ENCODE results near the gene RNASEL. TPM values are rescaled to one million over a fixed set of nuclear protein-coding genes. Genes with fewer than 3 reads are reported as not detected.

Gene RNASEL
- polyA plus RNA-seq, 2 of the 4 experiments (the other 2 are of a cell fraction) = 1.9 to 4.1 TPM

DNA sequence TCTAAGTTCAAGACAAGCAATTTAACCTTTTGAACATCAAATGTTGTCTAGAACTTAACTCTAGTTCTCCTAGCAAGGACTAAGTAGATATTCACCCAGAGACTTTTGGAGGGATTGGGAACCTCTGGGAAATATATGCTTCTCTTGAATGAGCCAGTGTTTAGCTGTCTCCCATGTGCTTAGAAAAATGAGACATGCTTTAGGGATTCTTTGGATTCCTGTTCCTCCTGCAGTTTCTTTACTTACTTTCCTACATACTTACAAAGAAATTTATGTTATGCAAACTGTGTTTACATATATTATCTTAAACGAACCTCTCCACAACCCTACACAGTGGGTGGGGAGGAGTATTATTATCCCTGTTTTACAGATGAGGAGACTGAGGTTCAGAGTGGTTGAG, 39.2 kb downstream of the RNASEL start:
- no peak for ATAC-seq
- H3K4me1 ChIP-seq = no peaks in the 10 kb centered on the region
- CTCF ChIA-PET = no interaction called here
- WGBS (ENCODE audit: missing lambda C conversion rate) = 0% methylated on average over 1 of the region's 1 CpG
- no peak overlapping the region for H3K27ac ChIP-seq
- no peak for DNase-seq (ENCODE audit: low read depth in 1 of 2, low spot score in 1 of 2)
- POLR2A ChIA-PET = no interaction called here
- H3K4me2 ChIP-seq = no peak overlapping the region
- TF ChIP-seq HEYL (CRISPR knock-in tag; IDR thresholded peaks at IDR 0.05) (no peak), POLR2AphosphoS2 (conservative IDR thresholded peaks at IDR 0.05; ENCODE audit: low read length) (no peak), HES2 (IDR thresholded peaks at IDR 0.05) (no peak), NR3C1 (IDR thresholded peaks at IDR 0.05) (no peak), HOXB5 (CRISPR knock-in tag; IDR thresholded peaks at IDR 0.05) (no peak), FOSB (CRISPR knock-in tag; IDR thresholded peaks at IDR 0.05) (no peak), PHF8 (IDR thresholded peaks at IDR 0.05; ENCODE audit: borderline replicate concordance, low read depth) (no peak), CHD4 (IDR thresholded peaks at IDR 0.05; ENCODE audit: borderline replicate concordance) (no peak), RAD21 (conservative IDR thresholded peaks at IDR 0.05 in 1 of 2, IDR thresholded peaks at IDR 0.05 in 1 of 2) (no peak), MAZ (IDR thresholded peaks at IDR 0.05; ENCODE audit: borderline replicate concordance, low read depth, low read length) (no peak), CTCF (IDR thresholded peaks at IDR 0.05) (no peak), MAX (IDR thresholded peaks at IDR 0.05) (no peak), ZC3H11A (IDR thresholded peaks at IDR 0.05) (no peak), TFCP2L1 (CRISPR knock-in tag; IDR thresholded peaks at IDR 0.05) (no peak)
- TF ChIP-seq, protein P1, sequence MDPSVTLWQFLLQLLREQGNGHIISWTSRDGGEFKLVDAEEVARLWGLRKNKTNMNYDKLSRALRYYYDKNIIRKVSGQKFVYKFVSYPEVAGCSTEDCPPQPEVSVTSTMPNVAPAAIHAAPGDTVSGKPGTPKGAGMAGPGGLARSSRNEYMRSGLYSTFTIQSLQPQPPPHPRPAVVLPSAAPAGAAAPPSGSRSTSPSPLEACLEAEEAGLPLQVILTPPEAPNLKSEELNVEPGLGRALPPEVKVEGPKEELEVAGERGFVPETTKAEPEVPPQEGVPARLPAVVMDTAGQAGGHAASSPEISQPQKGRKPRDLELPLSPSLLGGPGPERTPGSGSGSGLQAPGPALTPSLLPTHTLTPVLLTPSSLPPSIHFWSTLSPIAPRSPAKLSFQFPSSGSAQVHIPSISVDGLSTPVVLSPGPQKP (IDR thresholded peaks at IDR 0.05; ENCODE audit: low read depth, low read length) = no peak
- no peak for FAIRE-seq
- H3K9me3 ChIP-seq = peaks cover 3% of the 10 kb centered on the region; the same call in 1 of the 3 replicates
- no peak overlapping the region for H3K4me3 ChIP-seq

DNA sequence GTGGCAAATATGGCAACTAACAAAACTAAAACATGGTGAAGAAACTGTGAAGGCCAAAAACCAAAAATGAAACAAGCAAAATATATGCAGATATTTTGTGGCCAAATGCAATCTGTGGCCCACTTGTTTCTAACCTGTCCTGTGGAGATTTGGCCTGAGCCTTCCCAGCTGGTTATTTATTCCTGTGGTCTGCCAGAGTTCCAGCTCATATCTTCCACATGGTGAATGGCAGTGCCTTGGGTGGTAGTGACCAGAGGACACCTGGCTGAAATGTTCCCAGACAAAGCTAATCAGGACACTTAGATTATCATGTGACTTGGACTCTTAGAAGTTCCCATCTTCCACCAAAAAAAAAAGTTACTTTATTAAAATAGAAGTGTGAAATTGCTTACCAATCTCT, 39.7 kb downstream of the RNASEL start:
- ChIA-PET CTCF (no interaction called here), POLR2A (no interaction called here)
- Histone ChIP-seq H3K4me1 (no peaks in the 10 kb centered on the region), H3K27ac (no peak overlapping the region), H3K4me2 (no peak overlapping the region), H3K9me3 (peaks cover 3% of the 10 kb centered on the region; the same call in 1 of the 3 replicates), H3K4me3 (no peak overlapping the region)
- FAIRE-seq (no peak), ATAC-seq (no peak), DNase-seq (ENCODE audit: low read depth in 1 of 2, low spot score in 1 of 2) (no peak)
- TF ChIP-seq, protein P2, sequence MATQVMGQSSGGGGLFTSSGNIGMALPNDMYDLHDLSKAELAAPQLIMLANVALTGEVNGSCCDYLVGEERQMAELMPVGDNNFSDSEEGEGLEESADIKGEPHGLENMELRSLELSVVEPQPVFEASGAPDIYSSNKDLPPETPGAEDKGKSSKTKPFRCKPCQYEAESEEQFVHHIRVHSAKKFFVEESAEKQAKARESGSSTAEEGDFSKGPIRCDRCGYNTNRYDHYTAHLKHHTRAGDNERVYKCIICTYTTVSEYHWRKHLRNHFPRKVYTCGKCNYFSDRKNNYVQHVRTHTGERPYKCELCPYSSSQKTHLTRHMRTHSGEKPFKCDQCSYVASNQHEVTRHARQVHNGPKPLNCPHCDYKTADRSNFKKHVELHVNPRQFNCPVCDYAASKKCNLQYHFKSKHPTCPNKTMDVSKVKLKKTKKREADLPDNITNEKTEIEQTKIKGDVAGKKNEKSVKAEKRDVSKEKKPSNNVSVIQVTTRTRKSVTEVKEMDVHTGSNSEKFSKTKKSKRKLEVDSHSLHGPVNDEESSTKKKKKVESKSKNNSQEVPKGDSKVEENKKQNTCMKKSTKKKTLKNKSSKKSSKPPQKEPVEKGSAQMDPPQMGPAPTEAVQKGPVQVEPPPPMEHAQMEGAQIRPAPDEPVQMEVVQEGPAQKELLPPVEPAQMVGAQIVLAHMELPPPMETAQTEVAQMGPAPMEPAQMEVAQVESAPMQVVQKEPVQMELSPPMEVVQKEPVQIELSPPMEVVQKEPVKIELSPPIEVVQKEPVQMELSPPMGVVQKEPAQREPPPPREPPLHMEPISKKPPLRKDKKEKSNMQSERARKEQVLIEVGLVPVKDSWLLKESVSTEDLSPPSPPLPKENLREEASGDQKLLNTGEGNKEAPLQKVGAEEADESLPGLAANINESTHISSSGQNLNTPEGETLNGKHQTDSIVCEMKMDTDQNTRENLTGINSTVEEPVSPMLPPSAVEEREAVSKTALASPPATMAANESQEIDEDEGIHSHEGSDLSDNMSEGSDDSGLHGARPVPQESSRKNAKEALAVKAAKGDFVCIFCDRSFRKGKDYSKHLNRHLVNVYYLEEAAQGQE (IDR thresholded peaks at IDR 0.05) = no peak
- TF ChIP-seq BHLHE40 (IDR thresholded peaks at IDR 0.05; ENCODE audit: low read depth, low read length) (no peak), EHF (CRISPR knock-in tag; IDR thresholded peaks at IDR 0.05) (no peak), TP53 (CRISPR knock-in tag; IDR thresholded peaks at IDR 0.05) (no peak), HDAC2 (IDR thresholded peaks at IDR 0.05) (no peak)
- TF ChIP-seq, protein P3, sequence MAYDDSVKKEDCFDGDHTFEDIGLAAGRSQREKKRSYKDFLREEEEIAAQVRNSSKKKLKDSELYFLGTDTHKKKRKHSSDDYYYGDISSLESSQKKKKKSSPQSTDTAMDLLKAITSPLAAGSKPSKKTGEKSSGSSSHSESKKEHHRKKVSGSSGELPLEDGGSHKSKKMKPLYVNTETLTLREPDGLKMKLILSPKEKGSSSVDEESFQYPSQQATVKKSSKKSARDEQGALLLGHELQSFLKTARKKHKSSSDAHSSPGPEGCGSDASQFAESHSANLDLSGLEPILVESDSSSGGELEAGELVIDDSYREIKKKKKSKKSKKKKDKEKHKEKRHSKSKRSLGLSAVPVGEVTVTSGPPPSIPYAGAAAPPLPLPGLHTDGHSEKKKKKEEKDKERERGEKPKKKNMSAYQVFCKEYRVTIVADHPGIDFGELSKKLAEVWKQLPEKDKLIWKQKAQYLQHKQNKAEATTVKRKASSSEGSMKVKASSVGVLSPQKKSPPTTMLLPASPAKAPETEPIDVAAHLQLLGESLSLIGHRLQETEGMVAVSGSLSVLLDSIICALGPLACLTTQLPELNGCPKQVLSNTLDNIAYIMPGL (CRISPR knock-in tag; IDR thresholded peaks at IDR 0.05; ENCODE audit: borderline replicate concordance) = no peak
